Measurements from ENCODE around the gene IZUMO4.

The IZUMO4 gene

DNA sequence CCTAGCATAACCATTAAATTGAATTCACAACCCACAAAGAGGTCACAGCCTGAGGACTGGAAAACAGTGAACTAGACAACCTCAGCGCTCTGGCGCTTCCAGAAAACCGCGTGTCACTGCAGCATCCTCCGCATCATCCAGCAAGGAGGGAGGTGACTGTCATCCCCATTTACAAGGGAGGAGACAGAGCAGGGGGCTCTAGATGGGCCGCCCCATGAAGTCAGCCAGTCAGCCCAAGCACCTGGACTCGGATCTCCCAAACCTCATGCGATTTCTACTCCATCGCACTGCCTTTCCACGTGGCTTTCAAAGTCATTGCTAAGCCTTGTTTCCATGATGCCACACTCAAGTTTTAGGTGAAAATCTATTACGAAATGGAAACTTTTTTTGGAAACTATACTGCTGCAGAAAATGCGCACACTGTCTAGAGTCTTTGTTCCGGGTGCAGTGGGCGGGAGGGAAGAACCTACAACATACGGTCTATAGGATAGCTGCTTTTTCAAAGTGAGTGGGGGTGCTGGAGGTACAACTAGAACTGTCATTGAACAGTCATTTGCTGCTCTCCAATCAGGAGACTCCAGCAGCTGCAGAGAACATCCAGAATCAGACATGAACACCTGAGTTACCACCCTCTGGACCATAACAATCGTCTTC lies 51.9 kb downstream of the IZUMO4 start:
- DNase-seq (ENCODE audit: low spot score in 2 of 2), result no peak
- no peaks in the 10 kb centered on the region for H3K27me3 Mint-ChIP-seq
- H3K4me3 Mint-ChIP-seq, result peak overlapping the region; percentile 71
- H3K27ac Mint-ChIP-seq (ENCODE audit: low read depth), result peak overlapping the region; percentile 41
- H3K4me1 Mint-ChIP-seq, result peaks cover 47% of the 10 kb centered on the region
- H3K9me3 Mint-ChIP-seq, result no peaks in the 10 kb centered on the region
- peaks cover 12% of the 10 kb centered on the region for H3K36me3 Mint-ChIP-seq (ENCODE audit: insufficient read depth)
- no peak for ATAC-seq (replicated peaks; ENCODE audit: extremely low read depth, poor library complexity, severe bottlenecking)
